Activated CD4-positive, CD25-positive, alpha-beta regulatory T cell treated with anti-CD3 and anti-CD28 coated beads, Interleukin-2, amount 50 U/mL, for 72 hours (primary cell): ENCODE results near the gene ARHGEF1.
A peak's percentile ranks its signal among the peaks of the same experiment; 100 is the strongest.
"Not testable (repeated sequence)": the region's sequence is repeated elsewhere in the genome, so short reads cannot be mapped to it uniquely, and the experiment has no call there.

Experiments used
- DNase-seq: peaks from one replicate; pipeline ENCODE4 v3.0.0; 2021

ARHGEF1 gene

GRCh38 chr19:41934849-41935374 is 51.9 kb downstream of the ARHGEF1 start:
- peak; percentile 82 for DNase-seq

DNA sequence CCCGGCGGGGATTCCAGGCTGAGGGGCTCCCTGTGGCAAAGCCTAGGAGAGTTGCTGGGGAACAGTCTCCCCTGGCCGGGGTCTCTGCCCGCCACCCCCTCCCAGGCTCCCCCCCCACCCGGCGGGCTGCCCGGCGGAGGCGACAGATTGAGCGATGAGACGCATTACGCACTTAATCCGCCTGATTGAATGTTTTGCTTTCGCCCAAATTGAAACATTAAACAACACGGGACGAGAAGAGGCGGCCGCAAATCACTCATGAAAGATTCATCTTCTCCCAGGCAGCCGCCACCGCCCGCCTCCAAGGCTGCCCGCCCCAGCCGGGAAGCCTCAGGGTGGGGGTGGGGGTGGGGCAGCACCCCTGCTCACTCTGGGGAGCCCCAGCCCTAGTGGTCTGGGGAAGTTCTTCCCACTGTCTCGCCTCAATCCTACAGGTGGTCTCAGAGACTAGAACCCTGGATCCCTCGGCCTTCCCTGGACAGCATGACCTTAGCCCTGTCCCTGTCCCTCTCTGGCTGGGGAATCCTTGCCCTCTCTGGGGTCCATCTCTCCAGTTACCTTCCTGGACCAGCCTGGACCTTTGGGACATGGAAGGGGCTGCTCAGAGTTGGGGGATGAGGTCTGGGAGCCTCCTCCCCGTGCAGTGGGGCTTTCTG is 52.9 kb downstream of the ARHGEF1 start:
- no peak for DNase-seq

DNA sequence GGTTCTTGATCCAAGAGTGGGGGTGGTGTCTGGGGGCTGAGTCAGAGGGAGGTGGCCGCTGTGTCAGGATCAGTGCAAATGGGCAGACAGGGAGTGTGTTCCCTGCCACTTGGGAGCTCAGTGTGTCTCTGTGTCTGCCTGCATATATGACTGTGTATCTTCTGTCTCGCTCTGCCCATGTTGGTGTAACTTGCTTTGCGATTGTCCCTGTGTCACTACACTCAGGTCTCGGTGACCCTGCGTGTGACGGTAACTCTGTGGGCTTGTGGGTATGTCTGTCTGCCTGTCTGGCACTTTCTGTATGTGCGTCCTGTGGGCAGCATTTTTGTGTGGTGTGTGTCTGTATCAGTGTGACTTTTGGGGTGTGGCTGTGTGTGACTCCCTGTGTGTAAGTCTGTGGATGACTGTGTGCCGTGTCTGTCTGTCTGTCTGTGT is 53.4 kb downstream of the ARHGEF1 start:
- DNase-seq: no peak

DNA sequence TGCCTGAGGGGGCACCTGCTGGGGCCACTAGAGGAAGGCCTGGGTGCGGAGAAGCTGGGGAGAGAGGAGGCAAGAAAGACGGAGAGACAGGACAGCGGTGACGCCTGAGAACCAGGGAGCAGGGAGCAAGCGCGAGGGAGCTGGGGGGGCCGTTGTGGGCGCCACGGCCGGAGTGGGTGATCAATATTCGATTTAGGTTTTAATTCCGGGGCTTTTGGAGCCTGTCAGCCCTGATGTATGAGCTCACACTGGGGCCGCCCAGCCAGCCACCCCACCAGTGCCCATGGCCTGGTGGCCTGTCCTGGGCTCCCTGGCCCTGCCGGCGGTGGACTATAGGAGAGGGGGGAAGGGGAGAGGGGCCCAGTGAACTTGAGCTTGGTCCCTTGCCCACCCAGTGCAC is 54.0 kb downstream of the ARHGEF1 start:
- DNase-seq: no peak

- DNase-seq: no peak
These were observed 54.8 kb downstream of the ARHGEF1 start for GRCh38 chr19:41937525-41938468.

DNA sequence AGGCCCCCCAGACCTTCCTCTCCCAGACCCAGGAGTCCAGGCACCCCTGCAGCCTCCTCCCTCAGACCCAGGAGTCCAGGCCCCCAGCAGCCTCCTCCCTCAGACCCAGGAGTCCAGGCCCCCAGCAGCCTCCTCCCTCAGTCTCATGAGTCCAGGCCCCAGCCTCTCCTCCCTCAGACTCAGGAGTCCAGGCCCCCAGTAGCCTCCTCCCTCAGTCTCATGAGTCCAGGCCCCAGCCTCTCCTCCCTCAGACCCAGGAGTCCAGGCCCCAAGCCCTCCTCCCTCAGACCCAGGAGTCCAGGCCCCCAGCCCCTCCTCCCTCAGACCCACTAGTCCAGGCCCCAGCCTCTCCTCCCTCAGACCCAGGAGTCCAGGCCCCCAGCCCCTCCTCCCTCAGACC is 56.2 kb downstream of the ARHGEF1 start:
- not testable (repeated sequence) for DNase-seq

- peak; percentile 63 for DNase-seq
These were observed 57.1 kb downstream of the ARHGEF1 start for GRCh38 chr19:41939861-41940730.

- no peak for DNase-seq
These were observed 57.9 kb downstream of the ARHGEF1 start for GRCh38 chr19:41940731-41941409.

DNA sequence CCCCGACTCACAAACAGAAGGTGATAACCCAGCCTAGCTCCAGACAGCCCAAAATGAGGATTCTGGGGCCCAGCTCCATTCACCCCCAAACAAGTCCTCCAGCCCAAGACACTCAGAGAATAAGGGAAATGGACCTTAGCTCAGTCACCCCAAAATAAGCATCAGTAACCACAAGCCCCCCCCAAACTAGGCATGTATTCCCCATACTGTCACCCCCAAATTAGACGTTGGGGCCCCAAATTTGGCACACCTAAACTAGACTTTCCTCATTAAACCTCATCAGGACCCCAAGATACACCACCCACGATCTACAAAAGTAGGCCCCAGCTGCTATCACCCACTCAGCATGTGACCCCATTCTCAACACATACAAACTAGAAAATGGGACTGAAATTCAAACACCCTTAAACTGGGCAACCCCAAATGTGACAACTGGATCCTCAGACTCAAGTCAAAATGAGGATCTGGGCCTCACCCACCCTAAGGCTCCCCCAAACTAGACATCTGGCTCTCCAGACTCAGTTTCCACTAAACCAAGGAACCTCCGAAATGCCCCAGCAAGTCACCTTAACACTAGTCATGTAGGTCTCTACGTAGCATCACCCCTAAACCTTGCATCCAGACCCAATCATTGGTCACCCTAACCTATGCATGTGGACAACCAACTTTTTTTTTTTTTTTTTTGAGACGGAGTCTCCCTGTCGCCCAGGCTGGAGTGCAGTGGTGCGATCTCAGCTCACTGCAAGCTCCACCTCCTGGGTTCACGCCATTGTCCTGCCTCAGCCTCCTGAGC is 58.6 kb downstream of the ARHGEF1 start:
- no peak for DNase-seq

DNA sequence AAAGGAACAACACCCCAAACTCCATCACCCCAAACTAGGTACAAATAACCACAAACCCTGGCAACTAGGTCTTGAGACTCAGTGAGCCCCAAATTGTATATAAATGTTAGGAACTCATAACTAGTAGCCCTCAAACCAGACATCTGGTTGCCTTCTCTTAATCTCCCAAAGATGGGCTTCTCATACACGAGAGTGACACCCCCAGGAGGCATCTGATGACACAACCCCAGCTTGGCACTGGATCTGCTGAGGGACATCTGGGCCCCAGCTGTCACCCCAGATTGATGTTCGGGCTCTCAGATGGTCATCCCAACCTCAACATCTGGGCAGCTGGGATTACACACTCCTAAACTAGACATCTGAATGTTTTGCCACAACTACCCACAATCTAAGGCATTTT is 61.4 kb downstream of the ARHGEF1 start:
- no peak for DNase-seq

DNA sequence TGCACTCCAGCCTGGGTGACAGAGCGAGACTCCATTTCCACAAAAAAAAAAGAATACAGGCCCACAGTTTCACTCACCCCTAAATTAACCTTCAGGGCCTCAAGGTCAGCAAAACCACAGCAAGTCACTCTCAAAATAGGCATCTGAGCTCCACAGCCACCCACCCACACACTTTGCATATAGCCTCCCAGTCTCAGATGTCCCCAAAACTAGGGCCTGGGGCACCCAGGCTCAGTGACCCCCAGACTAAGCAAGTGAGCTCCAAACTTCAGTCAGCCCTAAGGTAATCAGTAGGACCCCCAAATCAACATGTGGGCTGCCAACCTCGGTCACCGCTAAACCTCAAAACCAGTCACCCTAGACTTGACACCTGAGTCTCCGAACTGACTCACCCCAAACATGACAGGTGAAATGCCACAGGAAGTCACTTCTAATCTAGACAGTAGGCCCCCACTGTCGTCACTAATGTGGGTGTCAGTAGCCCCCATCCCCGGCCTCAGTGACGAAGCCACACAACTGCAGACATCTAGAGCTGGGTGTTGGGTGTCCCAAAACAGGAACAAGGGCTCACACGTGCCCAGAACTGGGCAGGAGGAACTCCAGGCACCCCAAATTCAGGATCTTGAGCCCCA is 62.3 kb downstream of the ARHGEF1 start:
- peak; percentile 75 for DNase-seq

GRCh38 chr19:41947091-41947490 is 64.1 kb downstream of the ARHGEF1 start:
- DNase-seq: no peak

DNA sequence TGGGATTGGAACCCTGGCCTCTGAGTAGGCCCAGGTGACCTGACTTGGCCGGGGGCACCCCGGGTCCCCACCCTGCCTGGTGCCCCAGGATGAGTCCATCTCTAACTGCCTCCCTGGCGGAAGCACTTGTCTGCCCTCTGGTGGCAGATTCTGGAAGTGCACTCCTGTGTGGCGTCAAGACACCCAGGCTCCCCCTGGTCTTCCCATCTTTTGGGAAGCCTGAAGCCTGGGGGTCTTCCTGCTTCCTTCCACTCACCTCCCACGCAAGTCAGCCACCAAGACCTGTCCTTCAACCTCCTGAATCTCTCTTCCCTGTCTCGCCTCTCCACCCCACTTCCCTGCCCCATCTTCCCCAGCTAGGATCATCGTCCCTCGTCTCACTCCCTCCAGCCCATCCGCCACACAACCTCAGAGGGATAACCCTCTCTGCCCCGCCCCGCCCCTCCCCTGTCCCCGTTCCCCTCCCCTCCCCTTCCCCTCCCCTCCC is 68.7 kb downstream of the ARHGEF1 start:
- peak; percentile 93 for DNase-seq

DNA sequence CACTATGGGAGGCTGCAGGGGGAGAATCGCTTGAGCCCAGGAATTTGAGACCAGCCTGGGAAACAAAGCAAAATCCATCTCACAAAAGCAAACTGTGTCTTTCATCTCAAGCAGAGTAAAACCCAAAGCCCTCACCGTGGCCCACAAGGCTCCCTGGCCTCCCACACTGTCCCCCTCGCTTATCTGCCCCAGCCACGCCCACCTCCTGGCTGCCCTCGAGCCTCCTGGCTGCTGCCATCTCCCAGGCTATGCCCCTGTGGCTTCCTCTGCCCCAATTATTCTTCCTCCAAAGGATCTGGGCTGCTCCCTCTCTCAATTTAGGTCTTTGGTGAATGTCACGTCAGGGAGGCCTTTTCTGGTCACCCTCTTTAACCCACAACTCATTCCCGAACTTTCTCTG is 72.5 kb downstream of the ARHGEF1 start:
- no peak for DNase-seq

DNA sequence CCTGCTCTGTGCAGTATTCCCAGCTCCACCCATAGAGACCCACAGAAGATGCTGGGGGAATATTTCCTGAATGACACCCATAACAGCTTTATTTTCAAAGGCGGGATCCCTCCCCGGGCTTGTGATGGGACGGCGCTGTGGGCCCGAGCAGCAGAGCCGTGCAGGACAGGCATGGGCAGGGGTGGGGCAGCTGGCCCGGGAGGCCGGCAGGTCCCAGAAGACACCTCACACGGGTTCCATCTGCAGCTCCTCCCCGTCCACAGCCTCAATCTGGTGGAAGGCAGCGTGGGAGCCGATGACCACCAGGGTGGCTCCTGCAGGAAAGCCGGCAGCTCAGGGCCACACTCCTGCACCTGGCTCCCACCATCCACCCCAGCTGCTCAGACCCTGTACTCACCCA is 73.6 kb downstream of the ARHGEF1 start:
- no peak for DNase-seq
